ENCODE data around the gene CUTA.

The CUTA gene

GRCh38 chr6:33373960-33374910, 43.7 kb downstream of the CUTA start:
- TF ChIP-seq, protein P1, sequence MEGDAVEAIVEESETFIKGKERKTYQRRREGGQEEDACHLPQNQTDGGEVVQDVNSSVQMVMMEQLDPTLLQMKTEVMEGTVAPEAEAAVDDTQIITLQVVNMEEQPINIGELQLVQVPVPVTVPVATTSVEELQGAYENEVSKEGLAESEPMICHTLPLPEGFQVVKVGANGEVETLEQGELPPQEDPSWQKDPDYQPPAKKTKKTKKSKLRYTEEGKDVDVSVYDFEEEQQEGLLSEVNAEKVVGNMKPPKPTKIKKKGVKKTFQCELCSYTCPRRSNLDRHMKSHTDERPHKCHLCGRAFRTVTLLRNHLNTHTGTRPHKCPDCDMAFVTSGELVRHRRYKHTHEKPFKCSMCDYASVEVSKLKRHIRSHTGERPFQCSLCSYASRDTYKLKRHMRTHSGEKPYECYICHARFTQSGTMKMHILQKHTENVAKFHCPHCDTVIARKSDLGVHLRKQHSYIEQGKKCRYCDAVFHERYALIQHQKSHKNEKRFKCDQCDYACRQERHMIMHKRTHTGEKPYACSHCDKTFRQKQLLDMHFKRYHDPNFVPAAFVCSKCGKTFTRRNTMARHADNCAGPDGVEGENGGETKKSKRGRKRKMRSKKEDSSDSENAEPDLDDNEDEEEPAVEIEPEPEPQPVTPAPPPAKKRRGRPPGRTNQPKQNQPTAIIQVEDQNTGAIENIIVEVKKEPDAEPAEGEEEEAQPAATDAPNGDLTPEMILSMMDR (IDR thresholded peaks at IDR 0.05): no peak

DNA sequence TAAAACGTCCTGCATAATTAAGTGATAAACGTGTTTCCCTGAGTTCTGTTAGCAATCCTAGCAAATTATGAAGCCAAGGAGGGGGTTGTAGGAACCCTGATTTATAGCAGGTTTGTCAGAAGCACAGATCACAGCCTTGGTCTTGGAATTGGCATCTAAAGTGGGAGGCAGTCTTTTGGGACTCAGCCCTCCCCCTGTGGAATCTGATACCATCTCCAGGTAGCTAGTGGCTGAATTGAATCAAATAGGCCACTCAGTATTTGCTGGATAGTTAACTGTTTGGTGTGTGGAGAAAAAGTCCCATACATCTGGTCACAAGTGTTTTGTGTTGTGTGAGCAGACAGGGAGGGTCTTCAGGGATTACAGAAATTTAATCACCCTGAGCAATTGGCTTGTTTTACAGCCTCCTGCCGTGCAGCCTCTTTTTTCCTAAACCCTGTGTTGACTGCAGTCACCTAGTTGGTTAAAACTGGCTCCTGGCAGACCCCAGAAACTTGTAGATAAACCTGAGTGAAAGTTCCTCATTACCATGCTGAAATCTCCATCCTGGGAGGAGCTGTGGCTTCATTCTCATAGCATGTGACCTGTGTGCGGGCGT, 45.3 kb downstream of the CUTA start:
- TF ChIP-seq, protein P1 (IDR thresholded peaks at IDR 0.05): no peak

GRCh38 chr6:33367009-33367714, 50.7 kb downstream of the CUTA start:
- TF ChIP-seq, protein P1 (IDR thresholded peaks at IDR 0.05): no peak
